AG04450 (cell line): ENCODE measurements around the gene ITGB7. TPM values are rescaled to one million over a fixed set of nuclear protein-coding genes. Genes with fewer than 3 reads are reported as not detected.

ENCODE experiments used
- CTCF ChIA-PET: fragments of 300-600, 350-600 bp; formaldehyde crosslinking; extraction: SDS; loops from one replicate; lab custom pipeline; 2022; ENCODE audit warnings: antibody characterized with exemption, inconsistent platforms; lab: Charles Lee
- POLR2A ChIA-PET: fragments of 350-600 bp; formaldehyde crosslinking; extraction: SDS; loops from one replicate; lab custom pipeline; 2021; ENCODE audit warnings: antibody characterized with exemption, inconsistent platforms; lab: Yijun Ruan, JAX
- DNase-seq: peaks from one replicate; pipeline ENCODE4 v3.0.0-alpha.2; 2011; ENCODE audit warnings: low read depth, low spot score
- H3K27ac ChIP-seq: one replicate; pipeline ENCODE4 v1.5.1; 2012; ENCODE audit warnings: low read depth, low read length, control low read depth
- H3K27me3 ChIP-seq: one replicate; pipeline ENCODE4 v1.6.0; 2012; ENCODE audit warnings: low read length; ENCODE audit not compliant: control insufficient read depth, insufficient read depth
- H3K4me3 ChIP-seq: 2 replicates; pipeline ENCODE4 v1.5.1; 2011; ENCODE audit warnings: mild to moderate bottlenecking, low read depth, low read length, control low read depth
- H3K9me3 ChIP-seq: 2 replicates; pipeline ENCODE4 v1.5.1; 2012; ENCODE audit warnings: low read length; ENCODE audit not compliant: control insufficient read depth, insufficient read depth
- CTCF ChIP-seq: IDR thresholded peaks from 2 replicates; pipeline ENCODE4 v1.5.1; 2011; ENCODE audit warnings: low read depth, low read length, control low read depth, inconsistent platforms
- polyA plus RNA-seq: library from polyadenylated mRNA; depleted of rRNA; stranded (reverse); fragments of >200 nt; gene quantifications from 2 replicates; pipeline ENCODE4 v1.2.3, GENCODE V29; 2011

Gene ITGB7
- polyA plus RNA-seq, 1 experiment: 0.15 TPM

- POLR2A ChIA-PET: interaction anchor here (1.2 kb wide), 1 partner anchor 22 kb away, joined by 3 read pairs; no protein-coding TSS in a partner anchor
- DNase-seq: no peak
- no peaks in the 10 kb centered on the region; the same call in 1 of the 2 replicates for H3K9me3 ChIP-seq
- CTCF ChIA-PET: interaction anchor here (0.9 to 1.9 kb wide), 4 partner anchors 9 to 128 kb away, joined by 3 to 9 read pairs (median 5); no protein-coding TSS in a partner anchor
- H3K27me3 ChIP-seq: no peaks in the 10 kb centered on the region
- no peak overlapping the region for H3K27ac ChIP-seq
- H3K4me3 ChIP-seq: no peak overlapping the region
- no peak for TF ChIP-seq CTCF
Observed at GRCh38 chr12:53193985-53194716, 12.9 kb downstream of the ITGB7 start.

- TF ChIP-seq CTCF: no peak
- H3K9me3 ChIP-seq: no peaks in the 10 kb centered on the region; the same call in 1 of the 2 replicates
- H3K4me3 ChIP-seq: no peak overlapping the region
- no peak overlapping the region for H3K27ac ChIP-seq
- H3K27me3 ChIP-seq: no peaks in the 10 kb centered on the region
- no peak for DNase-seq
- POLR2A ChIA-PET: no interaction called here
- CTCF ChIA-PET: interaction anchor here (0.9 kb wide), 1 partner anchor 34 kb away, joined by 3 read pairs; no protein-coding TSS in a partner anchor
Observed at GRCh38 chr12:53193040-53193439, 14.0 kb downstream of the ITGB7 start.

- Histone ChIP-seq H3K27me3 (no peaks in the 10 kb centered on the region), H3K27ac (no peak overlapping the region), H3K9me3 (no peaks in the 10 kb centered on the region; the same call in 1 of the 2 replicates), H3K4me3 (no peak overlapping the region)
- CTCF ChIA-PET: interaction anchor here (1.4 kb wide), 1 partner anchor 127 kb away, joined by 6 read pairs; no protein-coding TSS in a partner anchor
- no peak for DNase-seq
- no peak for TF ChIP-seq CTCF
- POLR2A ChIA-PET: no interaction called here
Observed at GRCh38 chr12:53192531-53193021, 14.5 kb downstream of the ITGB7 start.

GRCh38 chr12:53191885-53192530 is 15.0 kb downstream of the ITGB7 start:
- DNase-seq: no peak
- no peak for TF ChIP-seq CTCF
- Histone ChIP-seq H3K27me3 (no peaks in the 10 kb centered on the region), H3K9me3 (no peaks in the 10 kb centered on the region; the same call in 1 of the 2 replicates), H3K27ac (no peak overlapping the region), H3K4me3 (no peak overlapping the region)
- CTCF ChIA-PET: interaction anchor here (0.6 to 1.4 kb wide), 3 partner anchors 29 to 126 kb away, joined by 3 to 6 read pairs (median 3); no protein-coding TSS in a partner anchor
- POLR2A ChIA-PET: no interaction called here
